Stimulated activated CD8-positive, alpha-beta memory T cell treated with anti-CD3 and anti-CD28 coated beads, Interleukin-15, amount 100 ng/mL, for 4 hours (primary cell): Measurements from ENCODE around the gene GNAT2.

Experiments used
- DNase-seq, 2 donors: peaks; one replicate each; pipeline ENCODE4 v3.0.0-alpha.2; 2020; ENCODE audit warnings: low read depth in 2 of 2

Gene GNAT2

GRCh38 chr1:109627692-109628399, 8.4 kb upstream of the GNAT2 start:
- no peak for DNase-seq

- no peak for DNase-seq
These were observed 7.4 kb upstream of the GNAT2 start for GRCh38 chr1:109626682-109627408.

- DNase-seq: no peak
These were observed 6.5 kb upstream of the GNAT2 start for GRCh38 chr1:109625601-109626560.

GRCh38 chr1:109625176-109625575, 5.8 kb upstream of the GNAT2 start:
- no peak for DNase-seq

- DNase-seq: no peak
These were observed 5.0 kb upstream of the GNAT2 start for GRCh38 chr1:109624201-109625010.

GRCh38 chr1:109623601-109624161, 4.3 kb upstream of the GNAT2 start:
- DNase-seq: no peak

GRCh38 chr1:109622895-109623294, 3.5 kb upstream of the GNAT2 start:
- no peak for DNase-seq

- DNase-seq: no peak
These were observed 2.9 kb upstream of the GNAT2 start for GRCh38 chr1:109622137-109622892.

- DNase-seq: no peak
These were observed 2.1 kb upstream of the GNAT2 start for GRCh38 chr1:109621379-109622136.

GRCh38 chr1:109620841-109621286, 1.4 kb upstream of the GNAT2 start:
- peak; percentile 88 to 95 for DNase-seq

GRCh38 chr1:109620401-109620791, 980 bp upstream of the GNAT2 start:
- no peak for DNase-seq

GRCh38 chr1:109618661-109619575, 498 bp downstream of the GNAT2 start:
- no peak for DNase-seq

- no peak for DNase-seq
These were observed 2.1 kb downstream of the GNAT2 start for GRCh38 chr1:109617291-109617801.

- DNase-seq: no peak
These were observed 3.0 kb downstream of the GNAT2 start for GRCh38 chr1:109616391-109616790.

GRCh38 chr1:109615879-109616278, 3.5 kb downstream of the GNAT2 start:
- DNase-seq: no peak

GRCh38 chr1:109613361-109614147, 5.9 kb downstream of the GNAT2 start:
- no peak for DNase-seq

- DNase-seq: no peak
These were observed 8.0 kb downstream of the GNAT2 start for GRCh38 chr1:109611308-109611990.
